Measurements from ENCODE around the gene ST3GAL6.

Gene ST3GAL6

DNA sequence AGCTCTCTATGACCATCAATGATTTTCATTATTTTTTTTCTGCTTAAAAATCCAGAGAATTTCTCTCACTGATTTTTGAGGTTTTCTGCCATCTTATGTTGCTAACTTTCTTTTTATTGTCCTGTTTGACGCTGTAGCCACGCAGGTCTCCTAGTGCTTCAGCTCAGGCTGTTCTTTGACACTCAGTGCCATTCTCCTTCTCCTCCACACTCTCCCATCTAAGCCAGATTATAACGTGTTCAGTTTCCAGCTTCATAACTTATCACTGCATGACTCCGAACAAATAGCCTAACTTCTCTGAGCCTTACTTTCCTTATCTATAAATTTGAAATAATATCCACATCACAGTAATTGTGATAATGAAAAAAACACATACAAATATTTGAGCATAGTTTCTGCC is 22.8 kb upstream of the ST3GAL6 start:
- no peak for DNase-seq

DNA sequence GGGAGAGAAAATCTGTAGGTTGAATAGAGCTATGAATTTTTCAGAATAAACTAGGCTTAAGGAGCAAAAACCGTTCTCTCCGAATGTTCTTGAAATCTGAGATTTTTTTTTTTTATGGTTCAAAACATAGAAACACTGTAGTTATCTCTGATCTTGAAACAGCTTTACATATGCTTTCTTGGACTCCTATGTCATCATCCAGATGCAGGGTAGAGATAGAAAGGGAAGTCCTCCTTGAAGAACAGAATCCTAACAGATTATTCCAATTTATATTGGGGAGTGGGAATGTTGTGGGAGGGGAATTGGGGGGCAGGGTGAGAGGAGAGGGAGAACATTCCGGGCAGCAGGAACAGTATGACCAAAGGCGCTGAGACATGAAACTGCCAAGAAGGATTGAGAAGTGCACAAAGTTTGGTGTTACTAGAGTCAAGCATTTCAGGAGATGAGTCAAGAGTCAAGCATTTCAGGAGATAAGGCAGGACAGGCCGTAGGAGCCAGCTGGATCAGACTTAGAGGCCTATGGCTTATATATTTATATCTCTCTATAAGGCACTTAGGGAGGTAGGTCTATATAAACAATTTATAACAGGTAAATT is 21.9 kb upstream of the ST3GAL6 start:
- no peak for DNase-seq

DNA sequence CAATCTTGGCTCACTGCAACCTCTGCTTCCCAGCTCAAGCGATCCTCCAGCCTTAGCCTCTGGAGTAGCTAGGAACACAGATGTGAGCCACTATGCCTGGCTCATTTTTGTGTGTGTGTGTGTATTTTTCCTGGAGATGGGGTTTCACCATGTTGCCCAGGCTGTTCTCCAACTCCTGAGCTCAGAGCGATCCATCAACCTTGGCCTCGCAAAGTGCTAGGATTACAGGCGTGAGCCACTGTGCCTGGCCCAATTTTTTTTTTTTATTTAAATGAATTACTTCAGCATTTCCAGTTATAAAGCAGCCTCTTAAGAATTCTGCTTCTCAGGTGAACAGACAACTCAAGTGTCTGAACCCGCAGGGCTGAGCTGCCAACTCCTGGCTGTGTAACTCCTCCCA is 20.1 kb upstream of the ST3GAL6 start:
- no peak for DNase-seq

DNA sequence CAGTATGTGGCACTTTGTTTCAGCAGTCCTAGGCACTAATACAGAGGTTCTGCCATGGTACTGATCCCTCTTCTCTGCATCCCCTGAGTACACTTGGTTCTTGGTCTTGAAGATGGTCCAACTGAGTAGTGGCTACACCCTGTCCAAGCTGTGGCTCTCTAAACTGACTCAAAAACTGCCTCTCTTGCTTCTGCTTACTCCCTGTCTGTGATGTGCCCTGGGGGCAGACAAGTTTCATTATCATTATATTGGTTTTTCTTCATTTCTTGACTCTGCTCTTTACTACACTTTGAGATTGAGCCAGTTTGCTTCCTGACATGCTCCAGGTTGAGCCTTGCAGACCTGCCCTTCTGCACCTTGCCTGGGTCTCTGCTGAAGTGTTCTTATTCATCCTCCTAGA is 18.9 kb upstream of the ST3GAL6 start:
- DNase-seq = no peak

DNA sequence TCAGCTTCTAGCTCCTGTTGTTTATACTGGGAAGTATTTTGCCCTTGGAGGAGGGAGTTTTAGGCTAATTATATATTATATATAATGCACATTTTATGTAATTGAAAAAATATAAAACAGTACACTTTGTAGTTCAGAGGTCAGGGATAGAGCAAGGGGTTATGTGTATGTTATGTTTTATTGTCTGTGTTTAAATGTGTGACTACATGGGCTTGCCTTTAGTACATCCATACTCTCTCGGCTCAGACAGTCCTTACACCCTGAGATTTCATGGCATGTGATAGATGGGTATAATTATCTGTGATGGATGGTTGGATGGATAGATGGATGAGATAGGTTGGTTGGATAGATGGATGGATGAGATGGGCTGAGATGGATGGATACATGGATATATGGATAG is 17.4 kb upstream of the ST3GAL6 start:
- DNase-seq = no peak

DNA sequence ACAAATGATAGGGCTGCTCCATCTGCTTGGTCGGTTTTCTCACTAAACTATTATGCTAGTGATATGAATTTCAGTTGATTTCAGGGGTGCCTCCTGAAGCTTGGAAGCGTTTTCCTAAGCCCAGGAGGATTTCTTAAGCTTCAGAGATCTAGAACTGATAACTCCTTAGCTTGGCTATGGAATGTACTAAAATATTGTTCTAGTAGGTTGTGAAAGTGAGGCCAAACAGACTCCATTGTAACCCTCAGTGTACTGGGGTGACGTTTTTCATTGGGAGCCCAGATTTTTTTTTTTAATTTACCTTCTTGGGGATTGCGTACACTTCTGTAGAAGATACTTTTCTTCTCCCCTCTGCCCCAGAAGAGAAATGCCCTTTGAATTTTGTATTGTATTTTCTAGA is 17.0 kb upstream of the ST3GAL6 start:
- DNase-seq = no peak

DNA sequence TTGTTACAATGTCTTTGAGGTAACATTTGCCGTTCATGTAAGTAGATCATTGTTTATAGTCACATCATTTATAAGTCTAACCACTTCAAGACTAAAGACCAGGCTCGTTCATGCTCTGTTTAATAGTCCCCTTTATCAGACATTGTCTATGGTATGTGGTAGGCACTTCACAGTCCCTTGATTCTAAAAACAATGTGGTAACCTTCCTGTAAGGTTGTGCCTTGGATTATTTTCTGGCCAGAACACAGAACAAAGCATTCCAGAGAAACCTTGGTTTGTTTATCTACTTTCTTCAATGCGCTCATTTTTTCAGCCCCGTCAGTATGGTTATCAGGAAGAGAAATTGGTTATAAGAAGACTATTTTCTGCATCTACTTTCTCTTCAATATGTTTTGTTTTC is 16.3 kb upstream of the ST3GAL6 start:
- no peak for DNase-seq

DNA sequence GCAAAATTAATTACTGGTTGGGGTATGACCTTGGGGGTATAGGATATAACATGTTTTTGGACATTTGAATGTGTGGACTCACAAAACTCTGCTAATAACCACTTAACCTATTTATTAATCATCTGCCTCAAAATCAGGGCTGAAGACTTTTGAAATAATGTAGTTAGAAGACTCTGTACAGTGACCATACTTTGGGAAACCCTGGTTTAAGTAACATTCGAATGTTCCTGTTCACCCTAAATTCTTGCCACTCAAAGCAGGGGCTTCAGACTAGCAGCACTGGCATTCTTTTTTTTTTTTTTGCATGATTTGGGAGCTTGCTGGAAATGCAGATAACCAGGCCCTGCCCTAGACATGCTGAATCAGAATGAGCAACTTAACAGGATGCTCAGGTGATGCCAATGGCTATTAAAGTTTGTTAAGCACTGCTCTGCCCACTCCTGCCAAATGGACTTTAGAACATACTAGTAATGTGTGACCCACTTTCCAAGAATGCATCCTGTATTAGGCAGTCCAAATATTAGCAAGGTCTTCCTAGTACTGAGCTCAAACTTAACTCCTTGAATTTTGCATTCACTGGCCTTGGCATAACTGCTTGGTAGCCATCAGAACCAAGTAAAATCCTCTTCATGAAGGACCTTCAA is 12.7 kb upstream of the ST3GAL6 start:
- no peak for DNase-seq

DNA sequence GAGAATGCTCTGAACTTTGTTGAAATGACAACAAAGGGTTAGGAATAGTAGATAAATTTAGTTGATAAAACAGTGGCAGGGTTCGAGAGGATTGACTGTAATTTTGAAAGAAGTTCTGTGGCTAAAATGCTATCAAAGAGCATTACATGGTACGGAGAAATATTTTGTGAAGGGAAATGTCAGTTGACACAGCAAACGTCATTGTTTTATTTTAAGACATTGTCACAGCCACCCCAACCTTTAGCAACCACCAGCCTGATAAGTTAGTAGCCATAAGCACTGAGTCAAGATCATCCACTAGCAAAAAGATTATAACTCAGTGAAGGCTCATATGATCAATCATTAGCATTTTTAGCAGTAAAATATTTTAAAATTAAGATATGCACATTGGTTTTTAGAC is 8.7 kb upstream of the ST3GAL6 start:
- no peak for DNase-seq

DNA sequence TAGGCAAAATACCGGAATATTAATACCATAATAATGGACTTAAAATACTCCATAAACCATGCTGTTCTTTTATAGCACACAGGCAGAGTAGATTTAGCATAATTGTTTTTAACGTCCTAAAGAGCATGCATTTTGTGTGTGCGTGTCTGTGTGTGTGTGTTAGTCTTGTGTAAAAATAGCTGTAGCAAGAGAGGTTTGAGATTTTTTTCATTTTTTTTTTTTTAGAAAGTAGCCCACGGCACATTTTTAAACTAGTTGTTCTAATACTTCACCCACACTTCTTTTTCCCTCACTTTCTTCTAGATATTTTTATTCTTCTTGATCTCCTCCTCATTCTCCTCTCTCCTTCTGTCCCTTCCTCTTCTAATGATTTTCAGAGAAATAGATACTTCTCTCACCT is 7.5 kb upstream of the ST3GAL6 start:
- DNase-seq = no peak

DNA sequence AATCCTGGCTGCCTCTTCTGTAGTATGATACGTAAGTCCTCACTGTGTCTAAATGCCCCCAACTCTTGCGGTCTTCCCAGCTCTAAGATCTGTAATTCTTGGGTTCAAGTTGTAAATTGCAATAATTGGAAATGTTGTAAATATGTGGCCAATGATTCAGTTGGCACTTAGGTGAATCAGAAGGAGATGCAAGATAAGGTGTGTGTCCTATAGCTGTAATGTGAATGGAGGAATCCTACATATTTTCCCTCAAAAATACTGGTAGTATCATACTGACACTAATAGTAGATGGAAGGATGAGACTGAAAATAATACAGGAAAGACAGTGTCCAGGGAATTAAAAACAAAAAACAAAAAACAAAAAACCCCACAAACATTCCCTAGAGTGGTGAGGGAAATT is 3.5 kb upstream of the ST3GAL6 start:
- no peak for DNase-seq

DNA sequence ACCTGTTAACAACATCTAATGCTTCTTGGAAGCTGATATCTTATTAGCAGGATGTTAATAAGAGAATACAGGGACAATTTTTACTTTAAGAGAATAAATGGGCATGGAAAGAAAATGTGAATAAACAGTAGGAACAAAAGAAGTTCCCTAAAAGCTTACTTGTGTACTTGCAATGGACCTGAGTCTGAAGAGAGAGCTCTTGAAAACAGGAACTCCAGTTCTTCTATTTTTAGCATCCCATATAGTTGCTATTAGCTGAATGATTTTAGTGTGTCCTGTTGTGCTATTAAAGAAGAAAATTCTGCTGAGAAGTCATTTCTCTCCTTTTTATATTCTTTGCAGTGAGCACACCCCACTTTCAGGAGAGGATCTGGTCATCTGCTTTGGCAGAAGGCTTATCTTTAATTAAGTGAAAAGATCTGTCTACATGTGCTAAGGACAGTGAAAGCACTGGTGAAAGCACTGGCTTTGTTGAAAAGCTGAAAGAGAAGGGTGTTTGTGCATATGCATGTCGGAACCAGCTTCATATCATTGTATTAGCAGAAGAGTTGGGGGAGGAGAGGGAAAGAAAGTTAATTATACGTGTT is 1.4 kb upstream of the ST3GAL6 start:
- no peak for DNase-seq

DNA sequence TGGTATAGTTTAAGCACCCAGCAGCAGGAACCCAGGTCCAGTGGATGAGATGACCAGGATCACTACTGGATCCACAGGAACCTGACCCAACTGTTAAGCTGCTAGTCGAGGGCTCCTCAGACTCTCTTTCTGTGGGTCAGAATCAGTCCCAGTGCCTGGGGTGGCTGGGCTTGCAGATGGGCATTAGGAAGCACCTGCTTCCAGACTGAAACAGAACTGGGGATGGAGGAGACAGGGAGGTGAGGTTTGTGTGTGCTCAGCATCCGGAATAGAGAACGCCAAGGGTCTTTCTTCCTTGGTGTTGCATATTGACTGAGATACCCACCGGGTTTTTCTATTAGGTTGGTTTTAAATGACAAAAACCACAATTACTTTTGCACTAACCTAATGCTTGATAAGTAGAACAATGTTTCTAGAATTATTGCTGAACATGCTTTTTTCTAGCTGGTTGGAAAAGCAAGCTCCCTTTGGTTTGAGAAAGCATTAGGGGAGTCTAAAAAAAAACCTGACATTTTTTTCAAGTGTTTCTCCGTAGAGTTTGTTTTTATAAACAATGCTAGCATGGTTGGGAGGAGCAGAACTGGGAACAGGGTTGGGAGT is 779 bp downstream of the ST3GAL6 start:
- DNase-seq = no peak

DNA sequence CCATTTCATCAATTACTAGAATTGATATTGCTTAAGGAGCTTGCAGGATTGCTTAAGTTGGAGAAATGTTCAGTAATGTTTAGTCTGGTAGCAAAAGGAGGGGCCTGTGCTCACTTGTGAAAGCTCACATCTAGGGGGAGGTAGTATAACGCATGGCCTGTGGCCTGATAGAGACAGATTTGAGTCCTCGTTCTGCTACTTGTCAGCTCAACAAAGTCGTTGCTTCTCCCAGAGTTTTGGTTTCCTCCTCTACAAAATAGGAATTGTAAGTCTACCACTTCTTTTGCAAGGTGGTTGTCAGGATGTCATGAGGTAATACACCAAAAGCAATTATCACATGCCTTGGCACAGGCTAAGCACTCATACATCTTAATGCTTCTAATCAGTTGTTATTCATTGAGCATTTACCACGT is 1.3 kb downstream of the ST3GAL6 start:
- DNase-seq = no peak

DNA sequence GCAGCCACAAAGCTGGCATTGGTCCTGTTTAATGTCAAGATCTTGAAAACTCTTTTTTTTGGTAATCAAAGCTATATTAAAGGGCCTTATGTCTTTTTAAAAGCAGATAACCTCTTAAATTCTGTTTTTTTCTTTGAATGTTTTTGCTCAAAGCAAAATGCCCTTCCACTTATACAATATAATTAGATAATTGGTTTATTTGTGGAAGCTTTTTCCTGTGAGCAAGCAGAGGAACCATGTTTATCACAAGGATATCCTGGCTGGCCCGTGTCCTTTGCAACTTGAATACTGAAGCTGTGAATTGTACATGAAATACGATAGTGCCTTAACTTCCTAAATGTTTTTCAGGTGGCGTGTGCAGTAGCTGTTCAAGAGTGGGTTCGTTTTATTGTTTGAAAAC is 2.6 kb downstream of the ST3GAL6 start:
- DNase-seq = no peak

DNA sequence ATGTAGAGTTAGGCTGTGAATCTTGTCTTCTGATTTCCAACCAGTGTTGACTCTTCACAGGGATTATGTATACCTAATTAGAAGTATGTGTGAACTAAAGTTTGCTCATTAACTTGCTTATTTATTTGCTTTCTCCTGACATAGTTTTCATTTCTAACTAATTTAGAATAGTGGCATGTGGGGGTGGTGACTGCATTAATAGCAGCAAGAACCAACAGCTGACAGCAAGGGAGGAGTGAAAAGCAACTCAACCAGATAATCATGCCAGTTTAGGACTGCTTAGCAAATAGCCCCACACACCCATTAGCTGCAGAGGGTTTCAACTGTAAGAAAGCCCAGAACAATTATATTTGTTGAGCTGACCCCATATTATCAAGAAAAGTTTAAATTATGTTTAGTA is 3.8 kb downstream of the ST3GAL6 start:
- no peak for DNase-seq

DNA sequence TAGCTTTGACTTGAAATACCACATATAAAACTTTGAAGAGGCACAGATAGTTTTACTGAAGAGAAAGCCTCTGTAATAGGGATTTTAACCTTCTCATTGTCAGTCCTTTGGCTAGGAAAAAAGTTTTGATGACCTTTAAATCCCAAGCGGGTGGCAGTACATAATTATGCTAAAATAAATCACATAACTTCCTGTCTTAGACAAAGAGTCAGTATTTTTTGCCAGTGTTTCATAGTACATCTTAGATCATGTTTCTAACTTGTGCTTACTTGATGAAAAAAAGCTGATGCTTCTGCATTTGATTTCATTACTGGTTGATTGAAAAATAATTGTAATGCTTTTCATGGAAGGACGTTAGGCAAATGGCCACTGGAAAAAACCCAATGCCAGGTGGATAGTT is 5.8 kb downstream of the ST3GAL6 start:
- DNase-seq = no peak

DNA sequence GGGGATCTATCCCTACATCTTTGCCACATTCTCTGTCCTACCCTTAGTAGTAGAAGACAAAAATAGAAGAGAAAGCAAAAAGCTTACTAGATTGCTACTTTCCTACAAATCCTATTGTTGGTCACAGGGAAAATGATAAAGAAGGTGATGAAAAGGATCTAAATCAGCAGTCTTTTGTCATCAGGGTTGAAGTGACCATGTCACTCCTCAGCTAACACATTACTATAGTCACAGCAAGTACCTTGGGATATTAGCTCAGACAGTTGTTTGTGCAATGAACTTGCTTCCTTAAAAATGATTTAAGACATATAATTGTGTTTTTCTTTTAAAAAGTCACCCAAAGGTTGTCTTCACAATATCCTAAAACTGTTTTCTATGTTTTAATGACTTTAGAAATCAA is 6.3 kb downstream of the ST3GAL6 start:
- DNase-seq = no peak

DNA sequence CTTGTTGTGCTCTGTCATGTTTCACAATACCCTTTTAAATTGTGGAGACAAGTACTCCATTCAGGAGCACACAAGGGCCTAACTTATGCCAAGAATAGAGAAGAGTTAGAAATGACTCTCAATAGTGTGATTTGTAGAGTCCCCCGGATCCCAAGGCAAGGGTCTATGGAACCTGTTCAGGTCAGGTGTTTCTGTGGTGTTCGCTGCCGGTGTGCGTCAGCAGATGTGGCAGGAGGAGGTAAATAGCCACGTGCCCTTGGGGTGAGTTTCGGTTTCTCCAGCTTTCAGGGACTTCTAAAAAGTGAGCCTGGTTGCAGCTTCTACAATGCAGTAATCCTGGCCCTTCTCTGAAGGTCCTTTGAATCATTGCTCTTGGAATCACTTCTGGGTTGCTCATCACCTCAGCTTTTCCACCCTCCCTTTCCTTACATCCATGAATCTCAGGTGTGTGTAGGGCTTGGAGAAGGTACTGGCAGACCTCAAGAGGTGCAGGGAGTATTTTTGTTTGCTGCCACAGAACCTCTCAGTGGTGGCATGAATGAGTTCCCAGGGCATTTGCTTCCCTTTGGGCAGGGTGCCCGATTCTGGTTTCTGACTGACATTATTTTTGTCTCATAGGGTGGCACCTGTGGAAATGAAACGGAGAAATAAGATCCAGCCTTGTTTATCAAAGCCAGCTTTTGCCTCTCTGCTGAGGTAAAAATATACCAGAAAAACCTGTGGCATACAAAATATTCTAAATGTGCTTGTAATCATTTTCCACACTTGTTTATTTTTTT is 7.3 kb downstream of the ST3GAL6 start:
- DNase-seq = no peak

DNA sequence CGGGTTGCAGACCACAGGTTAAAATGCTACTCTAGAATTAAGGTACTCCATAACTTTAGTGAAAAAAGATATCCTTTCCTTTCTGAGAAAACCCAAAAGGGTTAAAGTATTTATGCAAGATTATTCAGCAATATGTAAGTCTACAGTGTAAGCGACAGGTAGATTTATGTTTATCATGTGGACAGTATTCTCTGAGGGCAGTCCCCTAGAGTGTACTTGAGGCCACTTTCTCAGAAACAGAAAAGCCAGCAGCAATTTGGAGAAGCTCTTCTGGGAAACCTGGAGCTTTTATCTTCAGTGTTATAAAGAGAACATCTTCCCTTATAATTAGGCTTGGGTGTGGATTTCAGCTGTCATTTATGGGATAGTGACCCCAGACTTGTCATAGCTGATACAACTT is 8.9 kb downstream of the ST3GAL6 start:
- DNase-seq = no peak

DNA sequence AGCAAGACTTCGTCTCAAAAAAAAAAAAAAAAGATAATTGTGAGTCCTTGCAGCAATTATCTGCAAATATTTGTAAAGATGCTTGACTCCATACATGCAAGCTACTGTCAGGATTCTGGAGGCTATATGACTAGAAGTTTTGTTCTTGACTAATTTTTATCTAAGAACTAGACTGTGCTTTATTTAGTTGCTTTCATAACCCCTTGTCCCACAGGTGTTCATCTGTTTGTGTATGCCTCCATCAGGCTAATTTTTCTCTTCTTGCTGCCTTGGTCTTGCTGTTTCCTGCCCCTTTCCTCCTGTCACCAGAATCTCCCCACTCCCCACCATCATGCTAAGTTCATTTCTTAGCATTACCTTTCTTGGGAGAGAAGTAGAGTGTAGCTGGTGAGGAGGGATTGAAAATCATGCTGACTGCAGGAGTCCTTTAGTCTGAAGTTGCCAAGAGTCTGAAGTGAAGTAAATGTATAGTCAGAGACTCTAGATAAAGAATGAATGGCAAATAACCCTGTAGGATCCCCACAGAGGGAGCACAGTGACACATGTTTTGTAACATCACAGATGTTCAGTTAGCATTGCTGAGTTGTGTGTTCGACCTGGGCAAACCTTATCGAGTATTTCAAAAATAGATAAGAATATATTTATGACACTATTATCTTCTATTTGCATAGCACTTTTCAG is 12.5 kb downstream of the ST3GAL6 start:
- DNase-seq = no peak

DNA sequence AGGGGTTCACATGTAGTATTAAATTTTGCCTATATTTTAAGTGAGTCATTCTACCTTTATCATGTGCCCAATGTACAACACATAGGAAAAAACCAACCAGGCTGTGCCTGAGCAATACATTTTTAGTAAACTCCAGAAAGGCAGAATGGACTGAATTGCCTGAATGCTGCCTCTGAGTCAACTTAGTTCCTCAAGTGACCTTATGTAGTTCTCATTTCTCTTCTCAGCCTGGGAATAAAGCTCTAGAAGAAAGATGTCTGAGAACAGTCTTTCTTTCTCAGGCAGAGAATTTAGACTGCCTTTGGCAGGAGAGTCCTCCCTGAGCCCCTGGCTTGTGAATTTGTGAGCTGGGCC is 13.0 kb downstream of the ST3GAL6 start:
- DNase-seq = no peak

DNA sequence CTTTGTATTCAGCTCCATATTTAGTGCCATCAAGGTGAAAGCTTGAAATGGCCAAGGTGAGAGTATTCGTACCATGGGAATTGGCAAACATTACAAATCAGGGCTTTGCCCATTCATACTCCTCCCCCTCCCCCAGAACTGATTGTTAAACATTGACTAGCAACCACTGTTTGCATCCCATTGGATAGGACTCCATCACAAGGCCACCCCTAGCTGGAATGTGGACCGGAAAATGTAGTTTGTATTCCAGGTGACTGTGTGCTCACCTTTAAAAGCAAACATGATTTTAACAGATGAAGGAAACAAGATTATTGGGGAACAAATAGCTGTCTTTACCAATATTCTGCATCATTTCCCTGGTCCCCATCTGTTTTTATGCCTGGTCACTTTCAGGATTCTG is 14.1 kb downstream of the ST3GAL6 start:
- DNase-seq = no peak
